HG02588 (cell line): ENCODE measurements around the gene PHLDB3.
"Not testable (repeated sequence)": the region's sequence is repeated elsewhere in the genome, so short reads cannot be mapped to it uniquely, and the experiment has no call there.

ENCODE experiments used
- ATAC-seq: cut with Tn5 transposase; IDR thresholded peaks from one replicate; pipeline ENCODE4 v1.9.1; 2021; ENCODE audit warnings: mild to moderate bottlenecking, moderate library complexity; ENCODE audit not compliant: unreplicated experiment

PHLDB3 gene

GRCh38 chr19:43447655-43448054 is 56.9 kb downstream of the PHLDB3 start:
- ATAC-seq, result no peak

DNA sequence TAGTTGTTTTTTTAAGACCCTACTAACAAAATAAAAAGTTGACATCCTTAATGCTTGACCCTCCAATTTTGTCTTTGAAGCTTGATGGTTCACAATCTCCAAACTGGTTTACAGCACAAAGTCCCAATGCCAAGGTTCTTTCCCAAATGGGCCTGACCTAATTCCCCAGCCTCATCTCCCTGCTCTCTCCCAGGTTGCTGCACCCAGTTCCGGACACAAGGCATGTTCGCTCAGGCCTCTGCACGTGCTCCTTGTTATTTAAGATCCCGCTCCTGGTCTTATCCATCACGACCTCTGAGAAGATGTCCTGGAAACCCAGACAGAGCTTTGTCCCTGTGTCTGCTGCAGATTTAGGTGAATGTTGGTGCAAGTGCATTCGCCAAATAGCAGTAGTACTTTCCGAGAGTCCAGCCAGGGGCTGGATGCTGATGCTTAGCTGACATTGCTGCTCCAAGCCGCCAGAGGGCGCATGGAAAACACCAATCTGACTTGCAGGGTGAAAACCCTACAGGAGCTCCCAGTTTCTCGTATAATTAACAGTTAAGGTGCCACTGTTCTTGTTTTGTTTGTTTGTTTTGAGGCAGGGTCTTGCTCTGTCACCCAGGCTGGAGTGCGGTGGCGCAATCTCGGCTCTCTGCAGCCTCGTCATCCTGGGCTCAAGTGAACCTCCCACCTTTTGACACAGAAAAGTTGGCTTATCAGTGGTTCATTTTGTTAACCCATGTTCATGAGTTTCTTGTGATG is 57.6 kb downstream of the PHLDB3 start:
- no peak for ATAC-seq

GRCh38 chr19:43445426-43445825 is 59.1 kb downstream of the PHLDB3 start:
- no peak for ATAC-seq

GRCh38 chr19:43444531-43445287 is 59.8 kb downstream of the PHLDB3 start:
- no peak for ATAC-seq

DNA sequence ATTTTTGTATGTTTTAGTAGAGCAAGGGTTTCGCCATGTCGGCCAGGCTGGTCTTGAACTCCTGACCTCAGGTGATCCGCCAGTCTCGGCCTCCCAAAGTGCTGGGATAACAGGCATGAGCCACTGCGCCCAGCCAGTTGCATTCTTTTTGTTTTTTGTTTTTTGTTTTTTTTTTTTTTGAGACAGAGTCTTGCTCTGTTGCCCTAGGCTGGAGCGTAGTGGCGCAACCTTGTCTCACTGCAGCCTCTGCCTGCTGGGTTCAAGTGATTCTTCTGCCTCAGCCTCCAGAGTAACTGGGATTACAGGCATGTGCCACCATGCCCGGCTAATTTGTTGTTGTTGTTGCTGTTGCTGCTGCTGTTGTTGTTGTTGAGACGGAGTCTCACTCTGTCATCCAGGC is 60.5 kb downstream of the PHLDB3 start:
- not testable (repeated sequence) for ATAC-seq

GRCh38 chr19:43441716-43442115 is 62.8 kb downstream of the PHLDB3 start:
- ATAC-seq, result no peak

DNA sequence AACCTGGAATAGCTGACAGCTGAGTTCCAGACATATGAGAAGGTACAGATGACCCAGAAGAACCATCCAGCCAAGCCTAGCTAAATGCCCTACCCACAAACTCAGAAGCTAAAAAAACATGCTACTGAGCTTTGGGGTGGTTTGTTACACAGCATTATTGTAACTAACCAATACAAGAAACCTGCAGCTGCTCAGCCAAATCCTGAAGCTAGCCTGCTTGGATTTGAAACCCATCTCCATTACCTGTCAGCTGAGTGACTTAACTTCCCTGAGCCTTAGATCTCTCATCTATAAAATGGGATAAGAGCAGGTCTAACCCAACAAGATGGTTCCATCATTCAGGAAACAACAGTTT is 64.9 kb downstream of the PHLDB3 start:
- ATAC-seq, result no peak

GRCh38 chr19:43439032-43439708 is 65.4 kb downstream of the PHLDB3 start:
- no peak for ATAC-seq

DNA sequence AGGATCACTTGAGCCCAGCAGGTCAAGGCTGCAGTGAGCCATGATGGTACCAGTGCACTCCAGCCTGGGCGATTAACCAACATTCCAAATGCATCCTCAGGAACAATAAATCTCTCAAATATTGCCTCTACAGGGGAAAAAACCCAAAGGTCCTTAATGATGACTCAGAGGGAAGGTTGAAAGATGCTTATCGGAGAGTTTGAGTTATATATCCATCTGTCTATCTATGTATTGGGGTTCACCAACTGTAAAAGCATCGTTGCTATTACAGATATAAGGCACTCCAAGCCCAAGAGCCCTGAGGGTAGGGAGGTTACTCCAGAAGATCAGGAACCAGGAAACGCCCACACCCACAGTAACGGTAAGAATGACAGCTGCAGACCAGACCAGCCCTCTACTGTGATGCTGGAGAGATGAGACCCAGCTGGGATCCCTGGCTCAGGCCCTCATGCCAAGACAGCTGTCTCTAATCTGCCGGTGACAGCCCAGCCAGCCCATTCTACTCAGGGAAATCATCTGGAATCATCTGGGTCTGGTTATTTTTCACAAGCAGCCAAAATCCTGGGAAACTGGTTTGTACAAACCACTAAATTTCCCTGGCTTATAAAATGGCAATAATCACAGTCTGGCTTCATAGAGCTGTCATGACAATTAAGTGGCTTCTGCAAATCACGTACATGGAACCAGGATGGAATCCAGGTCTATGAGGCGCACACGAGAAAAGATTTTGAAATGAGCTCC is 66.1 kb downstream of the PHLDB3 start:
- no peak for ATAC-seq

DNA sequence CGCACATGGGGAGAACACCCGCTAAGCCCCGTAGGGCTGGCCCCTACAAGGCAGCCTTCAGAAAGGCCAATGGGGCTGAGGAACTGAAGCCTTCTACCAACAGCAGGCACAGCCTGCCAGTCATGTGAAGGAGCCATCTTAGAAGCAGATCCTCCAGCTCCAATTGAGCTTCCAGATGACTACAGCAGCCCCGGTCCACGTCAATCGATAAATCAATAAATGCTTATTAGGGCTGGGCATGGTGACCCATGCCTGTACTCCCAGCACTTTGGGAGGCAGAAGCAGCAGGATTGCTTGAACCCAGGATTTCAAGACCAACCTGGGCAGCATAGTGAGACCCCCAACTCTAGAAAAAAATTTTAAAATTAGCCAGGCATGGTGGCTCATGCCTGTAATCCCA is 66.8 kb downstream of the PHLDB3 start:
- ATAC-seq, result no peak

DNA sequence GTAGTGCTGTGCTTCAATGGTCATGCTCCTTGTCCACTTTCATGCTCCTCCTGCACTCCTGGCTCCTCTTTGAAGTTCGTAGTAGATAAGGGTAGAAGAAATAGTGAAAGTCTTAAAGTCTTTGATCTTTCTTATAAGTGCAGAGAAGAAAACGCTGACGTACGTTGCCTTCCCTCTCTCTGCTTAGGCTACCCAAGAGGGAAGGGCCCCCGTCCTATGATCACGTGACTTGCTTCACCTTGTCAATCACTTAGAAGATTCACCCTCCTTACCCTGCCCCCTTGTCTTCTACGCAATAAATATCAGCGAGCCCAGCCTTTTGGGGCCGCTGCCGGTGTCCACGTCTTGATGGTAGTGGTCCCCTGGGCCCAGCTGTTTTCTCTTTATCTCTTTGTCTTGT is 67.3 kb downstream of the PHLDB3 start:
- not testable (repeated sequence) for ATAC-seq

DNA sequence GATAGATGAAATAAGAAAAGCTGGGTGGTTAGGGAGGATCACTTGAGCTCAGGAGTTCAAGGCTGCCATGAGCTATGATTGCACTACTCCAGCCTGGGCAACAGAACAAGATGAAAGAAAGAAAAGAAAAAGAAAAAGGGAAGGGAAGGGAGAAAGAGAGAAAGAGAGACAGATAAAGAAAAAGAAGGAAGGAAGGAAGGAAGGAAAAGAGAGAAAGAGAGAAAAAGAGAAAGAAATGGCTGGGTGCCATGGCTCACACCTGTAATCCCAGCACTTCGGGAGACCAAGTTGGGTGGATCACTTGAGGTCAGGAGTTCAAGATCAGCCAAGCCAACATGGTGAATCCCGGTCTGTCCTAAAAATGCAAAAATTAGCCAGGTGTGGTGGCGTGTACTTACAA is 68.8 kb downstream of the PHLDB3 start:
- no peak for ATAC-seq

- ATAC-seq, result no peak
Observed at GRCh38 chr19:43433689-43434088, 70.9 kb downstream of the PHLDB3 start.

- ATAC-seq, result no peak
Observed at GRCh38 chr19:43433358-43433673, 71.2 kb downstream of the PHLDB3 start.

DNA sequence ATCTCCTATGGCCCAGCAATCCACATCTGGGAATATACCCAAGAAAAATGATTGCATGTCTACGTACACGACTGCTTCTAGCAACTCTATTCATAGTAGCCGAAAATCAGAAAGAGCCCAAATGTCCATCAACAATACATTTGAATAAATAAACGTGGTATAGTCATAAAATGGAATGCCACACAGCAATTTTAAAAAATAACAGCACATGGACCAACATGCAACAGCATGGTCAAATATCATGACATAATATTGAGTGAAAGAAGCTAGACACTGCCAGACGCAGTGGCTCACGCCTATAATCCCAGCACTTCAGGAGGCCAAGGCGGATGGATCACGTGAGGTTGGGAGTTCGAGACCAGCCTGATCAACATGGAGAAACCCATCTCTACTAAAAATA is 73.6 kb downstream of the PHLDB3 start:
- ATAC-seq, result no peak

DNA sequence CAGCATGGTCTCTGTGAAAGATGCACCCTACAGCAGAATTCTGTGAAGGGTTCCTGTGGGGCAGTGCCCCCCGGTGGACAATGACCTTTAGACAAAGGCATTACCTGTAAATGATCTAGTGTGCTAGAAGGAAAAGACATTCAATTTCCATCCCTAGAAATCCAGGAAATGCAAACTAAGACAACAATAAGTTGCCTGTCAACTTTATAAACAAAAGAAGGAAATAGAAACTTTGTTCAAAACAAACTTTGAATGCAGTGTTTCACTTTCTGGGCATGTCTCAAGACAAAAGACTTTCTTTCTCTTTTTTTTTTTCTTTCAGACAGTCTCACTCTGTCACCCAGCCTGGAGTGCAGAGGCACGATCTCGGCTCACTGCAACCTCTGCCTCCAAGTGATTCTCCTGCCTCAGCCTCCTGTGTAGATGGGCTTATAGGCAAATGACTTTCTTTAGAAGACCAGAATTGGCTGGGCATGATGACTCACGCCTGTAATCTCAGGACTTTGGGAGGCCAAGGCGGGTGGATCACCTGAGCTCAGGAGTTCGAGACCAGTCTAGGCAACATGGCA is 74.3 kb downstream of the PHLDB3 start:
- no peak for ATAC-seq

- no peak for ATAC-seq
Observed at GRCh38 chr19:43429395-43429794, 75.2 kb downstream of the PHLDB3 start.

DNA sequence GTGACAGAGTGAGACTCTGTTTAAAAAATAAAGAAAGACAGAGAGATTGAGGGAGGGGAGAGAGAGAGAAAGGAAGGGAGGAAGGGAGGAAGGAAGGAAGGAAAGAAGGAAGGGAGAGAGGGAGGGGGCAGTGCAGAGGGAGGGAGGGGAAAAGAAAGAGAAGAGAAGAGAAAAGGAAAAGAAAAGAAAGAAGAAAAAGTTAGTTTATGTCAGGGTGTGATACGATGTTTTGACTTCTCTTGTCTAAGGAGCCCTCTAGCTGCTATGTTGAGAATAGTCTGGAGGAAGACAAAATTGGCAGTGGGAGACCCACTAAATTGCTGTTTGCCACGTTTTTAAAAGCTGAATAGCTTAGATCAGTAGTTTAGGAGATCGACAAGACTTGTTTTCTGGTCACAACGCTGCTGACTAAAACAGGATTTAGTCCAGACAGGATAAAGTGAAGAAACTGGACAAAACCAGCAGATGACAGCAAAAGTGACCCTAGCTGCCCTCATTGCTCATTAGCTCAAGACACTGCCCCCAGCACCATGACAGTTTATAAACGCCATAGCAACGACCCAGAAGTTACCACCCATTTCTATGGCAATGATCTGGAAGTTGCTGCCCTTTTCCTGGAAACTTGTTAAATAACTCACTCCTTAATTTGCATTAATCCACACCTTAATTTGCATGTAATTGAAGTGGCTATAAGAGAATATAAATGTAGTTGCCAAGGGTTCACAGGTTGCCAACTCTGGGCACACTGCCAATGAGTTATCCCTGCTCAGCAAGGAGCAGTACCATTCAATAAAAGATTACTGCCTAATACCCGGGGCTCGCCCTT is 78.8 kb downstream of the PHLDB3 start:
- ATAC-seq, result no peak
